GM12875 (cell line): ENCODE measurements around the gene GPR39.

Experiments
- H3K4me3 ChIP-seq: one replicate; pipeline ENCODE4 v1.5.1; 2011; ENCODE audit warnings: low read depth, low read length, control low read depth
- CTCF ChIP-seq: IDR thresholded peaks from 2 replicates; pipeline ENCODE4 v1.5.1; 2011; ENCODE audit warnings: low read depth, mild to moderate bottlenecking, control low read depth, inconsistent platforms, low read length, moderate library complexity, borderline replicate concordance; ENCODE audit not compliant: insufficient read depth

GPR39 gene

DNA sequence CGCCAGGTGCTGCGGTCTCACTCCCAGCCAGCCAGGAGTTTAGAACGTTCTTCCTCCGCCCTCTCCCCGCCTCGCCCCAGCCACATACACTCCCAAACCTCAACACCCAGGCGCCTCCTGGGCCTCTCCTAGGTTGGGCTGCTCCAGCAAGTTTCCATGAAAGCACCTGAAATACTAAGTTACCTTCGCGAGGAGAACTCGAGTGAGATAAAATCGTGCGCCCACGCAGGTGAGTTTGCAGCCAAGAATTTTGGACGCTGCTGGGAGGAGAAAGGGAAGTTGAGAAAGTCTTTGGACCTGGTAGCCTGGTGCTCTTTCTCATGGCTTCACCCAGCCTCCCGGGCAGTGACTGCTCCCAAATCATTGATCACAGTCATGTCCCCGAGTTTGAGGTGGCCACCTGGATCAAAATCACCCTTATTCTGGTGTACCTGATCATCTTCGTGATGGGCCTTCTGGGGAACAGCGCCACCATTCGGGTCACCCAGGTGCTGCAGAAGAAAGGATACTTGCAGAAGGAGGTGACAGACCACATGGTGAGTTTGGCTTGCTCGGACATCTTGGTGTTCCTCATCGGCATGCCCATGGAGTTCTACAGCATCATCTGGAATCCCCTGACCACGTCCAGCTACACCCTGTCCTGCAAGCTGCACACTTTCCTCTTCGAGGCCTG is at the start of gene GPR39:
Gene GPR39, plus strand, starts transcription at position 83 of the 673 bp plus-strand sequence.
- no peak for TF ChIP-seq CTCF
- H3K4me3 ChIP-seq = no peak within 1 kb of the TSS

- no peak overlapping the region for H3K4me3 ChIP-seq
- TF ChIP-seq CTCF = no peak
These were observed 48.4 kb upstream of the GPR39 start for GRCh38 chr2:132368191-132368590.

DNA sequence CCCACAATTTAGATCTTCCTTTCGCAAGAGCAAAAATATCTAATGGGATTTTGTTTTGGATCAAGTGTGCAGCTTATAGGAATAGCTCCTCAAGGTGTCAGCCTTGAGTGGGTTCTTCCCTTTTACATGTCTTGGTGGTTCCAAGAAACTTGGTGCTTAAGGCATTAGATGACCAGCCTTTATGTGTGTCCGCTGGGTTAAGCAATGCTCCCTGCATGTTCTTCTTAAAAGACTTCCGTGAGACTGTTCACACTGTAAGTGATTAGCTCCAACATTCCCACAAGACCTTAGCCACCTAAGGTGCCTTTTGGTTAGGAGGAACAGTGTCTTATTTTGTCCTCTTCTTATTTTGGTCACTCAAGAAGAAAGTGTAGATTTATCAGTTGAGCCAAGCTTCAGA is 44.3 kb upstream of the GPR39 start:
- TF ChIP-seq CTCF = no peak
- H3K4me3 ChIP-seq = no peak overlapping the region

DNA sequence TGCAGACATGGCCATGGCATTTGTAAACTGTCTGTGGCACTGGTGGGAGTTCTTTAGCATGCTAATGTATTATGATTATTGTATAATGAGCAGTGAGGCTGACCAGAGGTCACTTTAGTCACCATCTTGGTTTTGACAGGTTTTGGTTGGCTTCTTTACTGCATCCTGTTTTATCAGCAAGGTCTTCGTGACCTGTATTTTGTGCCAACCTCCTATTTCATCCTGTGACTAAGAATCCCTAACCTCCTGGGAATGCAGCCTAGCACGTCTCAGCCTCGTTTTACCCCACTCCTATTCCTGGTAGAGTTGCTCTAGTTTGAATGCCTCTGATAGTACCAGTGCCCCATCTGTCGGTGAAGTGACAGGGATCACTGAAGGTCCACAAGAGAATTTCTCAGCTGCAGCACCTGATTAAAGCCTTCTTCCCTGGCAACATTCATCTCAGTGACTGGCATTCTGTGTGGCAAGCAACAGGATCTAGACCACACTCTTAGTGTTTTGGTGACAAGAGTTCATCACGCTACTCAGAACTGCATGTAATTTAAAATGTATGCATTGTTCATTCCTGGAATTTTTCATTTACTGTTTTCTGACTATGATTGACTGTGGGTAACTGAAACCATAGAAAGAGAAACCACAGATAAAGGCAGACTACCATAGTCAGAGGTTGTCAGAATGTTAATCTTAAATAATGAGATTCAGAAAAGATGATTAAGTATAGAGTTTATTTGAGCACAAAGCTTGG is 43.0 kb upstream of the GPR39 start:
- H3K4me3 ChIP-seq = no peak overlapping the region

GRCh38 chr2:132374151-132374550 is 42.5 kb upstream of the GPR39 start:
- no peak for TF ChIP-seq CTCF

More for the DNA sequence above, 43.0 kb upstream of the GPR39 start:
- TF ChIP-seq CTCF = no peak

GRCh38 chr2:132374551-132374950 is 42.1 kb upstream of the GPR39 start:
- no peak for TF ChIP-seq CTCF
- H3K4me3 ChIP-seq = no peak overlapping the region

More at GRCh38 chr2:132374151-132374550, 42.5 kb upstream of the GPR39 start:
- no peak overlapping the region for H3K4me3 ChIP-seq

DNA sequence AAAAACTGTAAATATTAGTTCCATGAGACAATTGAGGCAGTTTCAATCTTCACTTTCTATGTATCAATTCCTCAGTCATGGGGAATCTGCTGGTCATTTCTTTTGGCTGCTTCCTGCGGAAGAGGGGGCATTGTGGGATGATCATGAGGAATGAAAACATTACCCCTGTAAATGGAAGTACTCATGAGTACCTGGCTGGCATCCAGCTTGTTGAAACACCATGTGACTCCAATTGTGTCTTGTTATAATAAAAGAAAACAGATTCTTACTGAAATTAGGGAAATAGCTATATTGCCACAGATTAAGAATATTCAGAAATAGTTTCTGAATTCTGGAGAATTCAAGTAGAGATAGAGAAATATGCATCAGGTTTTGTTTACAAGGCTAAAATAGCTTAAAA is 41.6 kb upstream of the GPR39 start:
- no peak for TF ChIP-seq CTCF
- no peak overlapping the region for H3K4me3 ChIP-seq
